Measurements from ENCODE around the gene KCNIP1. TPM values are rescaled to one million over a fixed set of nuclear protein-coding genes. Genes with fewer than 3 reads are reported as not detected.

KCNIP1 gene
- polyA plus RNA-seq, 1 donor from 2014 or later = 13.8 TPM

GRCh38 chr5:170528976-170529375 is 25.2 kb downstream of the KCNIP1 start:
- Histone ChIP-seq H4K20me1 (ENCODE audit: insufficient read depth) (no peaks in the 10 kb centered on the region), H3K9ac (ENCODE audit: low read length) (no peak overlapping the region), H3K9me3 (ENCODE audit: low read length) (no peaks in the 10 kb centered on the region), H3K79me2 (replicated peaks; ENCODE audit: insufficient read depth, low read length) (no peaks in the 10 kb centered on the region), H3K36me3 (ENCODE audit: insufficient read depth, low read length) (no peaks in the 10 kb centered on the region), H2AFZ (ENCODE audit: low read depth, low read length) (no peak overlapping the region), H3F3A (ENCODE audit: insufficient read depth, low read length, poor library complexity, severe bottlenecking) (no peaks in the 10 kb centered on the region), H3K4me3 (ENCODE audit: low read length) (no peak overlapping the region), H3K9me2 (ENCODE audit: insufficient read depth, low read length) (no peaks in the 10 kb centered on the region), H3K4me2 (ENCODE audit: low read length) (no peak overlapping the region), H3K27me3 (ENCODE audit: insufficient read depth, low read depth, low read length) (no peaks in the 10 kb centered on the region), H3K27ac (ENCODE audit: low read length) (no peak overlapping the region)
- TF ChIP-seq EZH2 (IDR thresholded peaks at IDR 0.05; ENCODE audit: borderline replicate concordance, insufficient read depth, low read length, poor library complexity, severe bottlenecking) (no peak), EP300 (conservative IDR thresholded peaks at IDR 0.05; ENCODE audit: poor library complexity, severe bottlenecking) (no peak), TAF1 (IDR thresholded peaks at IDR 0.05; ENCODE audit: low read depth) (no peak), CTCF (IDR thresholded peaks at IDR 0.05; ENCODE audit: poor library complexity, severe bottlenecking) (no peak), MXI1 (conservative IDR thresholded peaks at IDR 0.05; ENCODE audit: poor library complexity, severe bottlenecking) (no peak), SMC3 (conservative IDR thresholded peaks at IDR 0.05; ENCODE audit: poor library complexity) (no peak), REST (IDR thresholded peaks at IDR 0.05; ENCODE audit: borderline replicate concordance) (no peak), POLR2AphosphoS5 (IDR thresholded peaks at IDR 0.05) (no peak), RAD21 (conservative IDR thresholded peaks at IDR 0.05) (no peak)

- H3F3A ChIP-seq (ENCODE audit: insufficient read depth, low read length, poor library complexity, severe bottlenecking) = no peaks in the 10 kb centered on the region
- H4K20me1 ChIP-seq (ENCODE audit: insufficient read depth) = no peaks in the 10 kb centered on the region
- no peaks in the 10 kb centered on the region for H3K9me3 ChIP-seq (ENCODE audit: low read length)
- no peaks in the 10 kb centered on the region for H3K79me2 ChIP-seq (replicated peaks; ENCODE audit: insufficient read depth, low read length)
- H3K27me3 ChIP-seq (ENCODE audit: insufficient read depth, low read depth, low read length) = no peaks in the 10 kb centered on the region
- no peak overlapping the region for H3K9ac ChIP-seq (ENCODE audit: low read length)
- H3K36me3 ChIP-seq (ENCODE audit: insufficient read depth, low read length) = no peaks in the 10 kb centered on the region
- H3K9me2 ChIP-seq (ENCODE audit: insufficient read depth, low read length) = no peaks in the 10 kb centered on the region
- H3K27ac ChIP-seq (ENCODE audit: low read length) = no peak overlapping the region
- no peak overlapping the region for H2AFZ ChIP-seq (ENCODE audit: low read depth, low read length)
- no peak overlapping the region for H3K4me2 ChIP-seq (ENCODE audit: low read length)
- H3K4me3 ChIP-seq (ENCODE audit: low read length) = no peak overlapping the region
- TF ChIP-seq TAF1 (IDR thresholded peaks at IDR 0.05; ENCODE audit: low read depth) = no peak
- TF ChIP-seq EP300 (conservative IDR thresholded peaks at IDR 0.05; ENCODE audit: poor library complexity, severe bottlenecking) = no peak
- TF ChIP-seq REST (IDR thresholded peaks at IDR 0.05; ENCODE audit: borderline replicate concordance) = no peak
- no peak for TF ChIP-seq EZH2 (IDR thresholded peaks at IDR 0.05; ENCODE audit: borderline replicate concordance, insufficient read depth, low read length, poor library complexity, severe bottlenecking)
- no peak for TF ChIP-seq MXI1 (conservative IDR thresholded peaks at IDR 0.05; ENCODE audit: poor library complexity, severe bottlenecking)
Observed at GRCh38 chr5:170532935-170533334, 29.1 kb downstream of the KCNIP1 start.
